C4-2B (cell line): Measurements from ENCODE around the gene AGAP5.
"Not testable (repeated sequence)": the region's sequence is repeated elsewhere in the genome, so short reads cannot be mapped to it uniquely, and the experiment has no call there.

Source experiments
- ZFX ChIP-seq: fragments of 450-650 bp; IDR thresholded peaks from 2 replicates; pipeline ENCODE4 v1.6.1; 2017
- TF ChIP-seq, protein P1 (sequence below): fragments of 450-650 bp; conservative IDR thresholded peaks from 2 replicates; pipeline ENCODE4 v1.5.1; 2017; ENCODE audit warnings: mild to moderate bottlenecking

DNA sequence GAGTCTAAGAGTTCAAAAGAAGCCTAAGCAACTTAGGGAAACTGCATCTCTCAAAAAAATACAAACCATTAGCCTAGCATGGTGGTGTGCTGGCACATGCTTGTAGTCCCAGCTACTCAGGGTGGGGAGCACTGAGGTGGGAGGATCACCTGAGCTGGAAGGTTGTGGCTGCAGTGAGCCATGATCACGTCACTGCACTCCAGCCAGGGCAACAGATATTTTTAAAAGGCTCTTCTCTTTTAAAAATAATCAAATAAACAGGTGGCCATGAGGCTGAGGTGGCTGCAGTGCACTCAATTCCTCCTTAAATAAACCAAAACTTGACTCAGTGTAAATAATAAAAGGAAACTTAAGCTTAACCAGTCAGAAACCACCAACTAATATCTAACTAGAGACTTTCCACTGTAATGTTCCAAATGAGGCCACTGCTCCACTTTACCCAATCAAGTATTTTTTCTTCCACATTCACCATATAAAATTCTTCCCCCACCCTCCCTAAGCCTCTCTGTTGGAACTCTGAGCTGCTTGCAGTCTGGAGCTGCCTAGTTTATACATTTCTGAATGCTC lies 7.7 kb upstream of the AGAP5 start:
- TF ChIP-seq, protein P1, sequence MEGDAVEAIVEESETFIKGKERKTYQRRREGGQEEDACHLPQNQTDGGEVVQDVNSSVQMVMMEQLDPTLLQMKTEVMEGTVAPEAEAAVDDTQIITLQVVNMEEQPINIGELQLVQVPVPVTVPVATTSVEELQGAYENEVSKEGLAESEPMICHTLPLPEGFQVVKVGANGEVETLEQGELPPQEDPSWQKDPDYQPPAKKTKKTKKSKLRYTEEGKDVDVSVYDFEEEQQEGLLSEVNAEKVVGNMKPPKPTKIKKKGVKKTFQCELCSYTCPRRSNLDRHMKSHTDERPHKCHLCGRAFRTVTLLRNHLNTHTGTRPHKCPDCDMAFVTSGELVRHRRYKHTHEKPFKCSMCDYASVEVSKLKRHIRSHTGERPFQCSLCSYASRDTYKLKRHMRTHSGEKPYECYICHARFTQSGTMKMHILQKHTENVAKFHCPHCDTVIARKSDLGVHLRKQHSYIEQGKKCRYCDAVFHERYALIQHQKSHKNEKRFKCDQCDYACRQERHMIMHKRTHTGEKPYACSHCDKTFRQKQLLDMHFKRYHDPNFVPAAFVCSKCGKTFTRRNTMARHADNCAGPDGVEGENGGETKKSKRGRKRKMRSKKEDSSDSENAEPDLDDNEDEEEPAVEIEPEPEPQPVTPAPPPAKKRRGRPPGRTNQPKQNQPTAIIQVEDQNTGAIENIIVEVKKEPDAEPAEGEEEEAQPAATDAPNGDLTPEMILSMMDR: not testable (repeated sequence)
- TF ChIP-seq ZFX: not testable (repeated sequence)
